ENCODE results near the gene ZBTB21. TPM values are rescaled to one million over a fixed set of nuclear protein-coding genes. Genes with fewer than 3 reads are reported as not detected.

Gene ZBTB21
- total and polyA plus RNA-seq, 9 of the 15 experiments (the other 6 are each of a cell fraction or from before 2014, with no cell fraction given), result 2.2 to 15.2 (median 8.7) TPM

DNA sequence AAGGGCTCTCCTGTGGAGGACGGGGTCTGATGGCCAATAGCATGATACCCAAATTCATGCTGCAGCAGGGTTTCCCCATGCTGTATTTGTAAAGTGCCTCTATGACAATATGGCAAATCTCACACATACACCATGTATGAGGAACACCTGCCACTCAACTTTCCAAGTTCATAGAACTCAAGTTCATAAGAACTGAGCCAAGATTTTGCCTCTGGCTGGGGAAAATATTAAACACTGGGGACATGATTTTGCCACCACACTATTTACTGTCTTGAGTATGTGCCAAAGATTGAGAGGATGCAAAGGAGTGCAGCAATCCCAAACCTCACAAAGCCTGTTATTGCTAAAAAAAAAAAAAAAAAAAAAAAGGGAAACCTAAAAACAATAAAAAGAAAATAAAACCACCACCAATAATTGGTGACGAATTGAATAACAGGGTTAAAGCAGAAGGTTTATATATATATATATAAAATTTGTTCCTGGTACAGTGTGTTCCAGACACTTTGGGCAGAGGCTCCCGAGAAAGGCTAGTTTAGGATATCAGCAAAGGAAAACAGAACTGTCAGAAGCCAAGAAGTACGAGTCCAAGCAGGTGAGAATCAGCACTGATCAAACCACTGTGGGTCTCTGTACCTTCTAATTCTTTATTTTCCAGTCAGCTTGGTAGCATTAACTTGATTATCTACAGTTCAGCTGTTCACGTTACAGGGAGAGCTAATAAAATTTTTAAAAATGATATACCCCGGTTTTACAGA lies 24.3 kb downstream of the ZBTB21 start (continued):
- TF ChIP-seq, protein P1, sequence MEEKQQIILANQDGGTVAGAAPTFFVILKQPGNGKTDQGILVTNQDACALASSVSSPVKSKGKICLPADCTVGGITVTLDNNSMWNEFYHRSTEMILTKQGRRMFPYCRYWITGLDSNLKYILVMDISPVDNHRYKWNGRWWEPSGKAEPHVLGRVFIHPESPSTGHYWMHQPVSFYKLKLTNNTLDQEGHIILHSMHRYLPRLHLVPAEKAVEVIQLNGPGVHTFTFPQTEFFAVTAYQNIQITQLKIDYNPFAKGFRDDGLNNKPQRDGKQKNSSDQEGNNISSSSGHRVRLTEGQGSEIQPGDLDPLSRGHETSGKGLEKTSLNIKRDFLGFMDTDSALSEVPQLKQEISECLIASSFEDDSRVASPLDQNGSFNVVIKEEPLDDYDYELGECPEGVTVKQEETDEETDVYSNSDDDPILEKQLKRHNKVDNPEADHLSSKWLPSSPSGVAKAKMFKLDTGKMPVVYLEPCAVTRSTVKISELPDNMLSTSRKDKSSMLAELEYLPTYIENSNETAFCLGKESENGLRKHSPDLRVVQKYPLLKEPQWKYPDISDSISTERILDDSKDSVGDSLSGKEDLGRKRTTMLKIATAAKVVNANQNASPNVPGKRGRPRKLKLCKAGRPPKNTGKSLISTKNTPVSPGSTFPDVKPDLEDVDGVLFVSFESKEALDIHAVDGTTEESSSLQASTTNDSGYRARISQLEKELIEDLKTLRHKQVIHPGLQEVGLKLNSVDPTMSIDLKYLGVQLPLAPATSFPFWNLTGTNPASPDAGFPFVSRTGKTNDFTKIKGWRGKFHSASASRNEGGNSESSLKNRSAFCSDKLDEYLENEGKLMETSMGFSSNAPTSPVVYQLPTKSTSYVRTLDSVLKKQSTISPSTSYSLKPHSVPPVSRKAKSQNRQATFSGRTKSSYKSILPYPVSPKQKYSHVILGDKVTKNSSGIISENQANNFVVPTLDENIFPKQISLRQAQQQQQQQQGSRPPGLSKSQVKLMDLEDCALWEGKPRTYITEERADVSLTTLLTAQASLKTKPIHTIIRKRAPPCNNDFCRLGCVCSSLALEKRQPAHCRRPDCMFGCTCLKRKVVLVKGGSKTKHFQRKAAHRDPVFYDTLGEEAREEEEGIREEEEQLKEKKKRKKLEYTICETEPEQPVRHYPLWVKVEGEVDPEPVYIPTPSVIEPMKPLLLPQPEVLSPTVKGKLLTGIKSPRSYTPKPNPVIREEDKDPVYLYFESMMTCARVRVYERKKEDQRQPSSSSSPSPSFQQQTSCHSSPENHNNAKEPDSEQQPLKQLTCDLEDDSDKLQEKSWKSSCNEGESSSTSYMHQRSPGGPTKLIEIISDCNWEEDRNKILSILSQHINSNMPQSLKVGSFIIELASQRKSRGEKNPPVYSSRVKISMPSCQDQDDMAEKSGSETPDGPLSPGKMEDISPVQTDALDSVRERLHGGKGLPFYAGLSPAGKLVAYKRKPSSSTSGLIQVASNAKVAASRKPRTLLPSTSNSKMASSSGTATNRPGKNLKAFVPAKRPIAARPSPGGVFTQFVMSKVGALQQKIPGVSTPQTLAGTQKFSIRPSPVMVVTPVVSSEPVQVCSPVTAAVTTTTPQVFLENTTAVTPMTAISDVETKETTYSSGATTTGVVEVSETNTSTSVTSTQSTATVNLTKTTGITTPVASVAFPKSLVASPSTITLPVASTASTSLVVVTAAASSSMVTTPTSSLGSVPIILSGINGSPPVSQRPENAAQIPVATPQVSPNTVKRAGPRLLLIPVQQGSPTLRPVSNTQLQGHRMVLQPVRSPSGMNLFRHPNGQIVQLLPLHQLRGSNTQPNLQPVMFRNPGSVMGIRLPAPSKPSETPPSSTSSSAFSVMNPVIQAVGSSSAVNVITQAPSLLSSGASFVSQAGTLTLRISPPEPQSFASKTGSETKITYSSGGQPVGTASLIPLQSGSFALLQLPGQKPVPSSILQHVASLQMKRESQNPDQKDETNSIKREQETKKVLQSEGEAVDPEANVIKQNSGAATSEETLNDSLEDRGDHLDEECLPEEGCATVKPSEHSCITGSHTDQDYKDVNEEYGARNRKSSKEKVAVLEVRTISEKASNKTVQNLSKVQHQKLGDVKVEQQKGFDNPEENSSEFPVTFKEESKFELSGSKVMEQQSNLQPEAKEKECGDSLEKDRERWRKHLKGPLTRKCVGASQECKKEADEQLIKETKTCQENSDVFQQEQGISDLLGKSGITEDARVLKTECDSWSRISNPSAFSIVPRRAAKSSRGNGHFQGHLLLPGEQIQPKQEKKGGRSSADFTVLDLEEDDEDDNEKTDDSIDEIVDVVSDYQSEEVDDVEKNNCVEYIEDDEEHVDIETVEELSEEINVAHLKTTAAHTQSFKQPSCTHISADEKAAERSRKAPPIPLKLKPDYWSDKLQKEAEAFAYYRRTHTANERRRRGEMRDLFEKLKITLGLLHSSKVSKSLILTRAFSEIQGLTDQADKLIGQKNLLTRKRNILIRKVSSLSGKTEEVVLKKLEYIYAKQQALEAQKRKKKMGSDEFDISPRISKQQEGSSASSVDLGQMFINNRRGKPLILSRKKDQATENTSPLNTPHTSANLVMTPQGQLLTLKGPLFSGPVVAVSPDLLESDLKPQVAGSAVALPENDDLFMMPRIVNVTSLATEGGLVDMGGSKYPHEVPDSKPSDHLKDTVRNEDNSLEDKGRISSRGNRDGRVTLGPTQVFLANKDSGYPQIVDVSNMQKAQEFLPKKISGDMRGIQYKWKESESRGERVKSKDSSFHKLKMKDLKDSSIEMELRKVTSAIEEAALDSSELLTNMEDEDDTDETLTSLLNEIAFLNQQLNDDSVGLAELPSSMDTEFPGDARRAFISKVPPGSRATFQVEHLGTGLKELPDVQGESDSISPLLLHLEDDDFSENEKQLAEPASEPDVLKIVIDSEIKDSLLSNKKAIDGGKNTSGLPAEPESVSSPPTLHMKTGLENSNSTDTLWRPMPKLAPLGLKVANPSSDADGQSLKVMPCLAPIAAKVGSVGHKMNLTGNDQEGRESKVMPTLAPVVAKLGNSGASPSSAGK (IDR thresholded peaks at IDR 0.05), result no peak
- TF ChIP-seq ETV5 (CRISPR knock-in tag; IDR thresholded peaks at IDR 0.05; ENCODE audit: low read depth) (no peak), ZNF3 (CRISPR knock-in tag; IDR thresholded peaks at IDR 0.05) (no peak), MYNN (IDR thresholded peaks at IDR 0.05) (no peak), MYNN (CRISPR knock-in tag; IDR thresholded peaks at IDR 0.05) (no peak), TBP (optimal IDR thresholded peaks at IDR 0.05; ENCODE audit: low read depth, low read length) (no peak), BCL6 (CRISPR knock-in tag; IDR thresholded peaks at IDR 0.05) (no peak), SREBF2 (CRISPR knock-in tag; IDR thresholded peaks at IDR 0.05) (no peak)
- TF ChIP-seq, protein P2, sequence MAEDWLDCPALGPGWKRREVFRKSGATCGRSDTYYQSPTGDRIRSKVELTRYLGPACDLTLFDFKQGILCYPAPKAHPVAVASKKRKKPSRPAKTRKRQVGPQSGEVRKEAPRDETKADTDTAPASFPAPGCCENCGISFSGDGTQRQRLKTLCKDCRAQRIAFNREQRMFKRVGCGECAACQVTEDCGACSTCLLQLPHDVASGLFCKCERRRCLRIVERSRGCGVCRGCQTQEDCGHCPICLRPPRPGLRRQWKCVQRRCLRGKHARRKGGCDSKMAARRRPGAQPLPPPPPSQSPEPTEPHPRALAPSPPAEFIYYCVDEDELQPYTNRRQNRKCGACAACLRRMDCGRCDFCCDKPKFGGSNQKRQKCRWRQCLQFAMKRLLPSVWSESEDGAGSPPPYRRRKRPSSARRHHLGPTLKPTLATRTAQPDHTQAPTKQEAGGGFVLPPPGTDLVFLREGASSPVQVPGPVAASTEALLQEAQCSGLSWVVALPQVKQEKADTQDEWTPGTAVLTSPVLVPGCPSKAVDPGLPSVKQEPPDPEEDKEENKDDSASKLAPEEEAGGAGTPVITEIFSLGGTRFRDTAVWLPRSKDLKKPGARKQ (CRISPR knock-in tag; IDR thresholded peaks at IDR 0.05), result no peak
- TF ChIP-seq, protein P3, sequence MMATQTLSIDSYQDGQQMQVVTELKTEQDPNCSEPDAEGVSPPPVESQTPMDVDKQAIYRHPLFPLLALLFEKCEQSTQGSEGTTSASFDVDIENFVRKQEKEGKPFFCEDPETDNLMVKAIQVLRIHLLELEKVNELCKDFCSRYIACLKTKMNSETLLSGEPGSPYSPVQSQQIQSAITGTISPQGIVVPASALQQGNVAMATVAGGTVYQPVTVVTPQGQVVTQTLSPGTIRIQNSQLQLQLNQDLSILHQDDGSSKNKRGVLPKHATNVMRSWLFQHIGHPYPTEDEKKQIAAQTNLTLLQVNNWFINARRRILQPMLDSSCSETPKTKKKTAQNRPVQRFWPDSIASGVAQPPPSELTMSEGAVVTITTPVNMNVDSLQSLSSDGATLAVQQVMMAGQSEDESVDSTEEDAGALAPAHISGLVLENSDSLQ (IDR thresholded peaks at IDR 0.05), result no peak

Measured in K562 (cell line).